ENCODE data around the gene UPB1. TPM values are rescaled to one million over a fixed set of nuclear protein-coding genes. Genes with fewer than 3 reads are reported as not detected.

UPB1 gene
- not detected in 2 replicates for total RNA-seq

DNA sequence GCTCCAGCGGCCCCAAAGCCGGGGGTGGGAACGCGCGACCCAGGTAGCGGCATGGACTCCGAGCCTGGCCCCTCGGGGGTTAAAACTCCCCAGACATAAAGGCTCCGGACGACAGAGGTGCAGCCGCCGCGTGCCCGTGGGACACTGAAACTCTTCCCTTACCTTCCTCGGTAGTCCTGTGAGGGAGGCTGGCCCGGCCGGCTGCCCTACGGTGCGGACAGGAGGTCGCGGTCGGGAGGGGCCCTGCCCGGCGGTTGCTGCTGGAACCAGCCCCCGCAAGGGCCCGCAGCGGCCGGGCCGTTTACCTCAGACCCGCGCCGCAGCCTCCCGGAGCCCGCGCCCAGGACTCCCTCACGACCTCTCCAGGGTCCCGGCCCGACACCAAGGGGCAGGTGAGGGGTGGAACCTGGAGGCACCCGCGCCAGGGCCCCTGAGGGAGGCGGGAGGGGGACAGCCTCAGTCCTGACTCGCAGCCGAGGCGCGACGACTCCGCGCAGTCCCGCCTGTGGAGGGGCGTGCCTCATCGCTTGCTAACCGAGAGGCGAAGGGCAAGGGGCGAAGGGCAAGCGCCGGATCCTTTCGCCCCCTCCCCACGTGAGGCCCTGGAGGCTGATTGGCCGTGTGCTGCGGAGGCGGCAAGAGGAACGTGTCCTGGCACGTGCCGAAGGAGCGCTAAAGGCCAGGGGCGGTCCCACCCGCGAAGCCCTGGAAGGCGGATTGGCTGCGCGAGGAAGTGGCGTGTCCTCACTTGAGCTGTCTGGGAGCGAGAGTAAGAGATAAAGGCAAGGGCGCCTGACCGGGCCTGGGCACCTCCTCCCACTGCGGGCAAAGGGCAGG is at the start of gene UPB1:
Gene UPB1 (plus strand): TSS at position 805 of the 837 bp plus-strand sequence. CDS start 72 bp downstream, outside the sequence.

DNA sequence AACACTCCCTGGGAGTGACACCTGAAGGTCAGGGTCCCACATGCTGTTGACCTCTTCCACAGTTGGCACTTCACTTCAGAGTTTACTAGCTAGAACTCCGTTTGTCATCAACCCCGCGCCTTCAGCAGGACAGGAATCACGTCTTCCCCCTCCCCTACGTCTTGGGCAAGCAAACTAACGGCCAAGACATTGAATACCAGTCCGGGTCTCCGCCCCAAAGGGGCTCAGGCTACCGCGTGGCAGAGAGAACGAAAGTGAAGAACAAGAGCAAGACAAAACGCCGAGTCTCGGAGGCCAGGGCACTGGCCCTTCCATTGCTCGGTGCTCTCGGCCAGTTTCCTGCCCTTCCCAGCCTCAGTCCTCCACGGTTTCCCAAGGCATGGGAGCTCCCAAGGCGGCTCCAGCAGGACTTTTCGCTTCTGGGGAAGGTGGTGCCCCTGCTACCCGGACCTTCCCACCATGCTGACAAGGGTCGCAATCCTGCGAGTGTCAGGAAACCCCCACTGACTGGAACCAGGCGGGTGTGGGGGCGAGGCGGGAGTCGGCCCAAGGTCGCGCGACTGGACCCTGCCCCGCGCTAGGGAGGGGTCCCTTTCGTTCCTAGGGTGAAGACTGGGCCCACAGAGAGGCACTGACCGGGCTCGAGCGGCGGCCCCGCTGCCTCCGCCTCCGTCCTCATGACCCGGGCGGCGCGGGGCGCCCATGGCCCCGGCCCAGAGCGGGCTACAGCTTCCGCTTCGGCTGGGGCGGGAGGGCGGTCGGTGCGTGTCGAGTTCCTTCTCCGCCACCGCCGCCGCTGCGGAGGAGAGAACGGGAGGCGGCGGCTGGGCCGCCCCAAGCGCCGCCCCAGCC is 59.4 kb downstream of the UPB1 start, which contains the start of gene GUCD1:
Gene GUCD1 (minus strand): TSS at position 826 of the 852 bp plus-strand sequence. CDS start 147 bp downstream, at position 679.

DNA sequence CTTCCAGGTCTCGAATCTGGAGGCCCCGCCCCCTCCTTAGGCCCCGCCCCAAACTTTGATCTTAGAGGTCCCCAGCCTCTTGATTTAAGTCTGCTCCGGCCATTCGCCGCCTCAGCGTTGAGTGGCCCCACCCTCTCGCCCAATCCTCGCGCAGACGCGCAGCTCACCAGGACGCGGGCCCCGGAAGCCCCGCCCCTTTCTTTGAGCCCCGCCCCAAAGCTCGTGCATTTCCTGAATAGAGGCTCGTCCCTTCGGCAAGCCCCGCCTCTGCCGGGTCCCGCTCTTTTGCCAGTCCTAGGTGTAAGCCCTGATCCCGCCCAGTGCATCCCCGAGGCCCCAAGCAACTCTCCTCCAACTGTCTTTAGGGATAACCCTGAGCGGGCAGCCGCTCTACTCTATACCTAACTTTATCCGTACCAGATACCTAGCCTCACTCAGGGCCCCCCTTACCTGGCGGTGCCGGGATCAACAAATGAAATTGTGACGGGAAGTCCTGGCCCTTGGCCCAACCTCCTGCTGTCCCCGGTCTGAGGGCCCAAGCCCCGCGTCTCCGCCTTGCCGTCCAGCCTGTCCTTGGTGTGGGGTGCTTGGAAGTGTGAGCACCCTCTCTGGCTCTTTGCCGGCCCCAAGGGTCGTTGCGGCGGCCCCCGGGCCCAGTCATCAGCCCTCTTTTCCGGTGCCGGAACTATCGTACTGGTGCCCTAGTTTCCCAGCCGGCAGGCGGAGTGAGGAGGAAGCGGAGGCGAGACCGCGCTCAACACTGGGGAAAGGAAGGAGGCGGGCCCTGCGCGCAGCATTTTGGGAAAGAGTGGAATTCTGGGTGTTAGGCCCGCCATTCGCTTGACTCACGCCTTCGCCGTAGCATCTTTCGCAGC is 60.3 kb downstream of the UPB1 start, which contains the start of gene SNRPD3:
Gene SNRPD3 (plus strand): TSS at position 835 of the 875 bp plus-strand sequence. CDS start 1,676 bp downstream, outside the sequence.

Other genes starting within 250 kb of the UPB1 start
- 25.8 and 29.6 TPM in 2 replicates for gene SPECC1L, start 224.5 kb upstream of the UPB1 start, total RNA-seq
- gene ADORA2A, start 67.7 kb upstream of the UPB1 start, total RNA-seq = 5.1 and 6.8 TPM in 2 replicates
- 110 and 145 TPM in 2 replicates for gene GUCD1, start 59.8 kb downstream of the UPB1 start, total RNA-seq
- 147 and 199 TPM in 2 replicates for gene SNRPD3, start 60.7 kb downstream of the UPB1 start, total RNA-seq
- gene LRRC75B, start 97.7 kb downstream of the UPB1 start, total RNA-seq = 6.8 and 9.9 TPM in 2 replicates
- gene GGT1, start 107.9 kb downstream of the UPB1 start, total RNA-seq = 0.54 TPM in 1 of 2 replicates, not detected in the other

All from cardiac atrium fibroblast (primary cell).